Stimulated activated CD4-positive, alpha-beta T cell treated with anti-CD3 and anti-CD28 coated beads, TNF-alpha, amount 100 ng/mL, for 48 hours (primary cell): Measurements from ENCODE around the gene RAP1GAP2.
A peak's percentile ranks its signal among the peaks of the same experiment; 100 is the strongest.
"Not testable (repeated sequence)": the region's sequence is repeated elsewhere in the genome, so short reads cannot be mapped to it uniquely, and the experiment has no call there.

Experiments
- DNase-seq, 3 donors: peaks; one replicate each; pipeline ENCODE4 v3.0.0-alpha.2; 2020; ENCODE audit warnings: low read depth in 3 of 3

RAP1GAP2 gene

GRCh38 chr17:2995886-2996809, 199.9 kb downstream of the RAP1GAP2 start:
- DNase-seq, result no peak

- DNase-seq, result no peak
Measured at GRCh38 chr17:2996810-2997670, 200.8 kb downstream of the RAP1GAP2 start.

DNA sequence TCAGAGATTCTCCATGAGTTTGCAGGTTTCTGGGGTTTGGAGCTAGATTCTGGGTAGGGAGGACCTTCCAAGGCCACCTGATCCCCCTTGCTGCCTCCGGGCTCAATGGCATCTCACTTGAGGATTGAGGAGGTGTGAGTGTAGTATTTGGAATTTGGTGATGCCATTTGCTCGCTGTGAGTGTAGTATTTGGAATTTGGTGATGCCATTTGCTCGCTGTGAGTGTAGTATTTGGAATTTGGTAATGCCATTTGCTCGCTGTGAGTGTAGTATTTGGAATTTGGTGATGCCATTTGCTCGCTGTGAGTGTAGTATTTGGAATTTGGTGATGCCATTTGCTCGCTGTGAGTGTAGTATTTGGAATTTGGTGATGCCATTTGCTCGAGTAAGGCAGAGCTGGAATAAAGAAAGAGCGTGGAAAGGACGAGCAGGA, 202.2 kb downstream of the RAP1GAP2 start:
- DNase-seq, result not testable (repeated sequence)

GRCh38 chr17:3002538-3003295, 206.5 kb downstream of the RAP1GAP2 start:
- no peak for DNase-seq

DNA sequence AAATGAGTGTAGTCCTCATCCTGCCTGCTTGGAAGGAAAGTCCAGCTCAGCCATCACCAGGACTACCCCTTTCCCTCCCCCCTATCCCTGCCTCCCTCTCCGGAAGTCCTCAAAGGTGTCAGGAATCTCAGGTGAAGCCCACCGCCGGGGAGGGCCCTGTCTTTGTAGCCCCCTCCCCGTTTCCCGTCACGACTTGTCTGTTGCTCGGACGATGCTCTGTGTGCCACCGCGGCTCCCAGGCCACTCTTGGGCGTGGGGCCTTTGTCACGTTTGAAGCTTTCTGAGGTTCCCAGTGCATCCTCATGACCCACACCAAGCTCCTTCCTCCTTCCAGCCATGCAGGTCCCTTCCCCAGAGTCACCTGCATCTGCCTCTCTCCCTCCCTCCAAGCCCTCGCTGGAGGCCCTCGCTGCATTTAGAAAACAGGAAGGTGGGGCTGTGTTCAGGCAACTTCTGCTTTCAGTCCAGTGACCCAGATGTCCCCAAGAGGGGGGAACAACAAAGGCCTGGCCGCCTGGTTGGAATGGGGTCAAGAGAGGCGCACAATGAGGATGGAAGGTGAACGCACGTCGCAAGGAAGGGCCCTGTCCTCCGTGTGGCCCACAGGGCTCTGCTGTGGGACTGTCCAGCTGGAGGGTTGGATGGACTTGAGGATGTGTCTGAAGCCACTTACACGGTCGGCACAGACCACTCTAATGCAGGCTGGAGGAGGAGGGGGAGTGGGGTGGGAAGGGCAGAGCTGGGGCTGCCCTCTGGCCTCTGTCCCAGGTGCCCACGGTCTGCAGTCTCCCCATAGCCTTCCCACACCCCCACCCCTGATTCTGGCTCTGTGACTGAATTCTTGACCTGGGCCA, 207.3 kb downstream of the RAP1GAP2 start:
- no peak for DNase-seq

- DNase-seq, result peak; percentile 15 to 36 (median 32)
Measured at GRCh38 chr17:3004150-3004801, 208.0 kb downstream of the RAP1GAP2 start.

DNA sequence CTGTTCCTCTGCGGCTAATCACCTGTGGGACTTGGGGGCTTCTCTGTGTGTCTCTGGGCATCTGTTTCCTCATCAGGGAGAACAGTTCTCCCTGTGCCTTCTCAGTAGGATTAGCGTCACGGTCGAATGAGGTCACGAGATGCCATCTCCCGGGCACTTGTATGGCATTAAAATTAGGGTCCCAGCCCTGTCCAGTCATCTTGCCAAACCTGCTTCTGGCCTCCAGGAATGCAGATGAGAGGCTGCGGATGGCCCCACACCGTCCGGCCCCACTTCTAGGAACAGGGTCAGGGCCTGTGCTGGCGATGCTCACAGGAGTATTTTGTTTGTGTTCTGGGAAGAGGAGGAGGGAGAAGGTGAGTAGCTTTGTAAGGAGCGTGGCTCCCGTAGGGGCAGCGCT, 208.7 kb downstream of the RAP1GAP2 start:
- DNase-seq, result no peak

- DNase-seq, result no peak
Measured at GRCh38 chr17:3005696-3006095, 209.5 kb downstream of the RAP1GAP2 start.

GRCh38 chr17:3006801-3007200, 210.6 kb downstream of the RAP1GAP2 start:
- no peak for DNase-seq

DNA sequence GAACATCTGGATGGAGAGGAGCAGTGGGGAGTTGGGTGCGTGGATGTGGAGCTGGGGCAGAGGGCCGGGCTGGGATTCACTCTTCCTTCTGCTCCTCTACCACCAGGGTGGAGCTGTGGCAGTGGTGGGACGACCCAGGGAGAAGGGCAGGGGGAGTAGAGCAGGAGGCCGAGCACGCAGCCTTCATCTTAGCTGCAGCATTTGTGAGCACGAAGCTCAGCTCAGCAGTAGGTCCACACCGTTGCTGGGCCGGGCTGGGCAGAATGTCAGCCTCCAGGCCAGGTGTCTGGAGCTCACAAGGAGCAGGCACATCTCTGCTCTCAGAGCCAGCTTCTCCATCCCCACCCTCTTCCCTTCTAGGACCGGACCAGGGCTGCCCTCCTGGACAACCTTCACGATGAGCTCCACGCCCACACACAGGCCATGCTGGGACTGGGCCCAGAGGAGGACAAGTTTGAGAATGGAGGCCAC, 211.4 kb downstream of the RAP1GAP2 start:
- DNase-seq, result no peak

DNA sequence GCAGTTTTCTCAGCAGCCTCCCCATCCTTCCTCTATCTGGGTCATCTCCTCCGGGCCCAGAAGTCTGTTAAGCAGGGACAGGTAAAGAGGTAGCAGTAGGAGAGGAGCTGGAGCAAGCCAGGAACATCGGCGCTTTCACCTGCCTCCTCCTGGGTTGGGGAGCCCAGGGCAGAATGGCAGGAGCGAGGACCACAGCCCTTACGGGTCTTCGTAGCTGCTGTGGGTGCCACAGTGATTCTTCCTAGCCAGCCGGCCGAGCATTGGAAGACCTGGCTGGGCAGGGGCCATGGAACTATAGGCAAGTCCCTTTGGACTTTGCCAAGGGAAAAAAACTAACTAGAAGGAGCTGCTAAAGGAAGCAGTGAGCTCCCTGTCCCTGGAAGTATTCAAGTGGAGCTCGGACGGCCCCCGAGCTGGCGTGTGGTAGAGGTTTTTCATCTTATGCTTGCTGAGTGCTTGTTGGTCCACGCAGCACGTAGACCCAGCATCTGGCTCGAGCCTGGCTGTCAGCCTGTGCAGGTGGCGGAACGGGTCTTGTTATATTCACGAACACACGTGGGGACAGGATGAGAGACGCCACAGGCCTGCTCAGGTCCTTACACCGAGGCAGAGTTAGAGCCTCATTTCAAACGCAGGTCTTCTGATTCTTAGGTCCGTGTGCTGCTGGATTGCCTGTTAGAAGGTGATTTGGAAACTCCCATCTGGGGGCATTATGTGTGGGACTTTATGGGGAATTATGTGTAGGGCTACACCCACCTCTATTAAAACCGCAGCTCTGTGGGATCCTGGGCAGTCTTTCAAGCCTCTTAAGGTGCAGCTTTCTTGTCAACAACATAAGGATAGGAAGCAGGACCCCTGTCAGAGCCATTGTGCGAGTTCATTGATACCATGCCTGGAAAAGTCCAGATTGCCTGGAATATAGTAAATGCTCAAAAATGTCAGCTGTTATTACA, 212.4 kb downstream of the RAP1GAP2 start:
- DNase-seq, result no peak

GRCh38 chr17:3009411-3009920, 213.2 kb downstream of the RAP1GAP2 start:
- DNase-seq, result no peak

- no peak for DNase-seq
Measured at GRCh38 chr17:3011891-3012290, 215.7 kb downstream of the RAP1GAP2 start.

DNA sequence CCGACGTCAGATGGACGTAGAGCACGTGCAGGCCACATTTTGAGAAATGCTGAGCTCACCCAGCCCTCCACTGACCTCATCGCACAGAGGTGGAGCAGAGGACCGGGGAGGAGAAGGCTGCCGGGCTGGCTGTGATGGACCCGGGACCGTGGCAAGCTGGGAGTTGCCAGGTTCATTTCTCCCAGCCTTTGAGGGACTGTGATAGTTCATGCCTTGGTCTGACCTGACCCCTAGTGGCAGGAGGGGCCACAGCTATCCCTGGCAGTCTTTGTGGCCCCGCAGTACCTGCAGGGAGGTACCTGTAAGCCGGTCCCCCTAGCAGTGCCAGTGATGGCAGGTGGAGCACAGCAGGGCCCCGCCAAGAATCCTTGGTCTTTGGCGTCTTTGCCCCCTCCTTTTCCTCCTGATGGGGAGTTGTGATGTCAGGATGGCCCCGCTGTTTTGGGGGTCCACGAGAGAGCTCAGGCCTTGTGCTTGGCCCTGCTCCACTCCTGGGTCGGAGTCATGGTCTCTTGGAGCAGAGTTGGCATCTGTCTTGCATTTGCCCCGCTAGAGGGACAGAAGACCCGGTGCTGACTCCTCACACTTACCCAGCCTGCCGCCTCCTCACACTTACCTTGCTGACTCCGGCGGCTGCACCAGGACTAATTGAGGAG, 216.8 kb downstream of the RAP1GAP2 start:
- peak; percentile 36 to 53 (median 37) for DNase-seq

GRCh38 chr17:3015890-3016289, 219.7 kb downstream of the RAP1GAP2 start:
- no peak for DNase-seq

- no peak for DNase-seq
Measured at GRCh38 chr17:3017936-3018335, 221.7 kb downstream of the RAP1GAP2 start.

- DNase-seq, result no peak
Measured at GRCh38 chr17:3019761-3020160, 223.5 kb downstream of the RAP1GAP2 start.

GRCh38 chr17:3020381-3020780, 224.1 kb downstream of the RAP1GAP2 start:
- DNase-seq, result no peak
